Liver (tissue), 9 donors: ENCODE data around the gene RHOV. TPM values are rescaled to one million over a fixed set of nuclear protein-coding genes. Genes with fewer than 3 reads are reported as not detected.

Source experiments
- DNase-seq: peaks from one replicate; pipeline ENCODE4 v3.0.0-alpha.2; 2017; ENCODE audit warnings: low spot score
- H3K27ac ChIP-seq, 2 donors: one replicate each; pipeline ENCODE4 v1.7.0; 2013; ENCODE audit warnings: inconsistent platforms in 2 of 2, low read length in 2 of 2, control low read depth in 1 of 2, low read depth in 1 of 2, mild to moderate bottlenecking in 1 of 2
- H3K27me3 ChIP-seq, 4 donors: one replicate each; pipeline versions ENCODE4 v1.6.1 to v1.7.0; 2013; ENCODE audit warnings: low read length in 3 of 4, inconsistent platforms in 1 of 4, mild to moderate bottlenecking in 1 of 4, moderate library complexity in 1 of 4; ENCODE audit not compliant: control insufficient read depth in 4 of 4, insufficient read depth in 4 of 4
- H3K36me3 ChIP-seq, 4 donors: one replicate each; pipeline versions ENCODE4 v1.6.1 to v1.7.0; 2013; ENCODE audit warnings: low read length in 3 of 4, mild to moderate bottlenecking in 3 of 4, low read depth in 1 of 4, moderate library complexity in 1 of 4; ENCODE audit not compliant: control insufficient read depth in 4 of 4, insufficient read depth in 3 of 4
- H3K4me1 ChIP-seq, 4 donors: one replicate each; pipeline versions ENCODE4 v1.6.1 to v1.7.0; 2013; ENCODE audit warnings: low read length in 3 of 4, mild to moderate bottlenecking in 3 of 4, moderate library complexity in 1 of 4; ENCODE audit not compliant: control insufficient read depth in 4 of 4, insufficient read depth in 4 of 4
- H3K4me3 ChIP-seq, 3 donors: one replicate each; pipeline versions ENCODE4 v1.6.1 to v1.7.0; 2013; ENCODE audit warnings: low read length in 3 of 3, control low read depth in 1 of 3, low read depth in 1 of 3, mild to moderate bottlenecking in 1 of 3
- H3K9ac ChIP-seq, 2 donors: one replicate each; pipeline ENCODE4 v1.7.0; 2013; ENCODE audit warnings: low read length in 2 of 2, mild to moderate bottlenecking in 2 of 2, moderate library complexity in 2 of 2, control low read depth in 1 of 2, low read depth in 1 of 2
- H3K9me3 ChIP-seq, 4 donors: one replicate each; pipeline versions ENCODE4 v1.6.1 to v1.7.0; 2013; ENCODE audit warnings: low read length in 3 of 4; ENCODE audit not compliant: control insufficient read depth in 4 of 4
- CTCF ChIP-seq: fragments of 150-350 bp; IDR thresholded peaks from 2 replicates; pipeline ENCODE4 v1.5.1; 2017; ENCODE audit warnings: improper control_type of control experiment, low read depth, low read length; ENCODE audit not compliant: missing input control
- EGR1 ChIP-seq, 2 donors: IDR thresholded peaks; 2 replicates each; pipeline ENCODE4 v1.6.1; 2016 to 2018; ENCODE audit warnings: antibody characterized with exemption in 2 of 2, low read depth in 2 of 2
- FOXA1 ChIP-seq: IDR thresholded peaks from 2 replicates; pipeline ENCODE4 v1.6.1; 2016; ENCODE audit warnings: antibody characterized with exemption
- FOXA2 ChIP-seq: IDR thresholded peaks from 2 replicates; pipeline ENCODE4 v1.6.1; 2016; ENCODE audit warnings: antibody characterized with exemption
- GABPA ChIP-seq, 2 donors: IDR thresholded peaks in 1 of 2; conservative IDR thresholded peaks in 1 of 2; 2 replicates each; pipeline ENCODE4 v1.6.1; 2016; ENCODE audit warnings: antibody characterized with exemption in 2 of 2, mild to moderate bottlenecking in 1 of 2, moderate library complexity in 1 of 2
- HNF4G ChIP-seq: IDR thresholded peaks from 2 replicates; pipeline ENCODE4 v1.6.1; 2016; ENCODE audit warnings: antibody characterized with exemption
- JUND ChIP-seq, 2 donors: IDR thresholded peaks; 2 replicates each; pipeline ENCODE4 v1.6.1; 2016; ENCODE audit warnings: antibody characterized with exemption in 2 of 2
- NR2F2 ChIP-seq: IDR thresholded peaks from 2 replicates; pipeline ENCODE4 v1.6.1; 2016; ENCODE audit warnings: antibody characterized with exemption
- RAD21 ChIP-seq, 2 donors: IDR thresholded peaks; 2 replicates each; pipeline ENCODE4 v1.6.1; 2016; ENCODE audit warnings: antibody characterized with exemption in 2 of 2, mild to moderate bottlenecking in 2 of 2
- RXRA ChIP-seq, 2 donors: IDR thresholded peaks; 2 replicates each; pipeline ENCODE4 v1.6.1; 2017 to 2018; ENCODE audit warnings: antibody characterized with exemption in 2 of 2, mild to moderate bottlenecking in 1 of 2
- SP1 ChIP-seq: IDR thresholded peaks from 2 replicates; pipeline ENCODE4 v1.6.1; 2018; ENCODE audit warnings: antibody characterized with exemption, mild to moderate bottlenecking
- TAF1 ChIP-seq: conservative IDR thresholded peaks from 2 replicates; pipeline ENCODE4 v1.6.1; 2016; ENCODE audit warnings: antibody characterized with exemption, mild to moderate bottlenecking
- YY1 ChIP-seq: IDR thresholded peaks from 2 replicates; pipeline ENCODE4 v1.6.1; 2016; ENCODE audit warnings: antibody characterized with exemption, mild to moderate bottlenecking
- ZBTB33 ChIP-seq: IDR thresholded peaks from 2 replicates; pipeline ENCODE4 v1.6.1; 2016; ENCODE audit warnings: antibody characterized with exemption
- WGBS: extraction: QIAGEN DNeasy Blood & Tissue Kit; methylation state at CpG from one replicate; pipeline ENCODE4 v1.1.7; 2013; 5-methylcytosine and 5-hydroxymethylcytosine counted together
- polyA plus RNA-seq, 2 donors: library from polyadenylated mRNA; stranded (reverse) in 1 of 2; unstranded in 1 of 2; fragments of 200-250 nt in 1 of 2; fragments of >200 nt in 1 of 2; fragmentation: Nextera tagmentation in 1 of 2; extraction: Ambion mirVana in 1 of 2; gene quantifications; one replicate each; pipeline versions ENCODE4 v1.2.1 to v1.2.3, GENCODE V29; 2013 to 2015
- total RNA-seq, 2 donors: library from RNA; depleted of rRNA; stranded (reverse); fragments of >200 nt; gene quantifications; one replicate each; pipeline ENCODE4 v1.2.3, GENCODE V29; 2014
- TF ChIP-seq, protein P1 (sequence below): IDR thresholded peaks from 2 replicates; pipeline ENCODE4 v1.6.1; 2016; ENCODE audit warnings: antibody characterized with exemption, mild to moderate bottlenecking
- TF ChIP-seq, protein P2 (sequence below): IDR thresholded peaks from 2 replicates; pipeline ENCODE4 v1.6.1; 2016; ENCODE audit warnings: antibody characterized with exemption
- TF ChIP-seq, protein P3 (sequence below): IDR thresholded peaks from 2 replicates; pipeline ENCODE4 v1.6.1; 2016; ENCODE audit warnings: antibody characterized with exemption
- donor health status: healthy.
- donor health status: healthy.
- donor health status: healthy.
- donor health status: healthy.
- donor health status: healthy.

RHOV gene
- total and polyA plus RNA-seq, 4 donors, result 0.05 TPM; not detected in 3

- TF ChIP-seq, protein P1, sequence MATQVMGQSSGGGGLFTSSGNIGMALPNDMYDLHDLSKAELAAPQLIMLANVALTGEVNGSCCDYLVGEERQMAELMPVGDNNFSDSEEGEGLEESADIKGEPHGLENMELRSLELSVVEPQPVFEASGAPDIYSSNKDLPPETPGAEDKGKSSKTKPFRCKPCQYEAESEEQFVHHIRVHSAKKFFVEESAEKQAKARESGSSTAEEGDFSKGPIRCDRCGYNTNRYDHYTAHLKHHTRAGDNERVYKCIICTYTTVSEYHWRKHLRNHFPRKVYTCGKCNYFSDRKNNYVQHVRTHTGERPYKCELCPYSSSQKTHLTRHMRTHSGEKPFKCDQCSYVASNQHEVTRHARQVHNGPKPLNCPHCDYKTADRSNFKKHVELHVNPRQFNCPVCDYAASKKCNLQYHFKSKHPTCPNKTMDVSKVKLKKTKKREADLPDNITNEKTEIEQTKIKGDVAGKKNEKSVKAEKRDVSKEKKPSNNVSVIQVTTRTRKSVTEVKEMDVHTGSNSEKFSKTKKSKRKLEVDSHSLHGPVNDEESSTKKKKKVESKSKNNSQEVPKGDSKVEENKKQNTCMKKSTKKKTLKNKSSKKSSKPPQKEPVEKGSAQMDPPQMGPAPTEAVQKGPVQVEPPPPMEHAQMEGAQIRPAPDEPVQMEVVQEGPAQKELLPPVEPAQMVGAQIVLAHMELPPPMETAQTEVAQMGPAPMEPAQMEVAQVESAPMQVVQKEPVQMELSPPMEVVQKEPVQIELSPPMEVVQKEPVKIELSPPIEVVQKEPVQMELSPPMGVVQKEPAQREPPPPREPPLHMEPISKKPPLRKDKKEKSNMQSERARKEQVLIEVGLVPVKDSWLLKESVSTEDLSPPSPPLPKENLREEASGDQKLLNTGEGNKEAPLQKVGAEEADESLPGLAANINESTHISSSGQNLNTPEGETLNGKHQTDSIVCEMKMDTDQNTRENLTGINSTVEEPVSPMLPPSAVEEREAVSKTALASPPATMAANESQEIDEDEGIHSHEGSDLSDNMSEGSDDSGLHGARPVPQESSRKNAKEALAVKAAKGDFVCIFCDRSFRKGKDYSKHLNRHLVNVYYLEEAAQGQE, result no peak
- TF ChIP-seq NR2F2 (no peak), HNF4G (no peak), EGR1 (IDR thresholded peaks at IDR 0.05; ENCODE audit: low read depth in 2 of 2) (no peak)
Measured at GRCh38 chr15:40870716-40871115, 3.3 kb downstream of the RHOV start (continued).

- Histone ChIP-seq H3K4me1 (peaks cover 2 to 13% (median 7%) of the 10 kb centered on the region in 4 donors), H3K4me3 (no peak overlapping the region), H3K9ac (no peak overlapping the region), H3K36me3 (no peaks in the 10 kb centered on the region), H3K27me3 (peaks cover 0 to 3% (median 0%) of the 10 kb centered on the region in 4 donors), H3K27ac (no peak overlapping the region), H3K9me3 (no peaks in the 10 kb centered on the region)
- DNase-seq, result no peak
- TF ChIP-seq ZBTB33 (no peak), RXRA (IDR thresholded peaks at IDR 0.05) (no peak), FOXA1 (no peak), NR2F2 (no peak), SP1 (no peak)
- 82% methylated on average over 5 of the region's 5 CpGs for WGBS
Measured at GRCh38 chr15:40869686-40870085, 4.3 kb downstream of the RHOV start.

GRCh38 chr15:40867199-40867598 is 6.8 kb downstream of the RHOV start:
- Histone ChIP-seq H3K9me3 (no peaks in the 10 kb centered on the region), H3K27ac (no peak overlapping the region), H3K27me3 (no peaks in the 10 kb centered on the region), H3K36me3 (no peaks in the 10 kb centered on the region), H3K9ac (no peak overlapping the region), H3K4me1 (no peaks in the 10 kb centered on the region), H3K4me3 (no peak overlapping the region)
- no peak for DNase-seq
- no peak for TF ChIP-seq EGR1 (IDR thresholded peaks at IDR 0.05; ENCODE audit: low read depth in 2 of 2)
- TF ChIP-seq RXRA (IDR thresholded peaks at IDR 0.05), result no peak
- TF ChIP-seq, protein P2, sequence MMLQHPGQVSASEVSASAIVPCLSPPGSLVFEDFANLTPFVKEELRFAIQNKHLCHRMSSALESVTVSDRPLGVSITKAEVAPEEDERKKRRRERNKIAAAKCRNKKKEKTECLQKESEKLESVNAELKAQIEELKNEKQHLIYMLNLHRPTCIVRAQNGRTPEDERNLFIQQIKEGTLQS, result no peak
- no peak for TF ChIP-seq YY1
- TF ChIP-seq, protein P3, sequence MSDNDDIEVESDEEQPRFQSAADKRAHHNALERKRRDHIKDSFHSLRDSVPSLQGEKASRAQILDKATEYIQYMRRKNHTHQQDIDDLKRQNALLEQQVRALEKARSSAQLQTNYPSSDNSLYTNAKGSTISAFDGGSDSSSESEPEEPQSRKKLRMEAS, result no peak
- no peak for TF ChIP-seq RAD21 (IDR thresholded peaks at IDR 0.05)
- no peak for TF ChIP-seq TAF1
- no peak for TF ChIP-seq SP1
- TF ChIP-seq HNF4G, result no peak
- no peak for TF ChIP-seq JUND (IDR thresholded peaks at IDR 0.05)
- no peak for TF ChIP-seq FOXA1
- TF ChIP-seq FOXA2, result no peak
- TF ChIP-seq GABPA (IDR thresholded peaks at IDR 0.05 in 1 of 2, conservative IDR thresholded peaks at IDR 0.05 in 1 of 2), result no peak
- TF ChIP-seq CTCF, result no peak
- WGBS, result 98% methylated on average over 4 of the region's 4 CpGs
